Keratinocyte (primary cell): ENCODE results near the gene TBKBP1. TPM values are rescaled to one million over a fixed set of nuclear protein-coding genes. Genes with fewer than 3 reads are reported as not detected.
A peak's percentile ranks its signal among the peaks of the same experiment; 100 is the strongest.

ENCODE experiments used
- DNase-seq: peaks from one replicate; pipeline ENCODE4 v3.0.0-alpha.2; 2011; ENCODE audit warnings: low read depth, missing footprints, low spot score
- FAIRE-seq: peaks from 2 replicates; lab custom pipeline; 2011; peaks lifted over from hg19 to GRCh38; lab: Jason Lieb, UNC
- H2AFZ ChIP-seq: 2 replicates; pipeline ENCODE4 v1.6.0; 2012; ENCODE audit warnings: low read length, control low read depth, inconsistent platforms; ENCODE audit not compliant: control insufficient read depth
- H3K27ac ChIP-seq: 2 replicates; pipeline ENCODE4 v1.5.1; 2011; ENCODE audit warnings: low read length; ENCODE audit not compliant: control insufficient read depth, insufficient read depth
- H3K27me3 ChIP-seq: 3 replicates; pipeline ENCODE4 v1.6.0; 2011; ENCODE audit warnings: low read length; ENCODE audit not compliant: control insufficient read depth, insufficient read depth; ENCODE audit errors: extremely low read depth
- H3K36me3 ChIP-seq, 2 experiments: 2 replicates in 1 of 2; 3 replicates in 1 of 2; pipeline ENCODE4 v1.5.1; 2011; ENCODE audit warnings: low read length in 2 of 2, mild to moderate bottlenecking in 1 of 2; ENCODE audit not compliant: control insufficient read depth in 2 of 2, insufficient read depth in 2 of 2; ENCODE audit errors: extremely low read depth in 1 of 2
- H3K4me1 ChIP-seq: 3 replicates; pipeline ENCODE4 v1.5.1; 2011; ENCODE audit warnings: low read length; ENCODE audit not compliant: control insufficient read depth, insufficient read depth; ENCODE audit errors: extremely low read depth
- H3K4me2 ChIP-seq: 3 replicates; pipeline ENCODE4 v1.6.0; 2011; ENCODE audit warnings: low read depth, low read length; ENCODE audit not compliant: control insufficient read depth, insufficient read depth; ENCODE audit errors: extremely low read depth
- H3K4me3 ChIP-seq, 3 experiments: fragments of 200-600 bp in 1 of 3; sonication (generic) in 1 of 3; 2 replicates in 2 of 3; 3 replicates in 1 of 3; pipeline ENCODE4 v1.5.1; 2011 to 2016; ENCODE audit warnings: low read length in 3 of 3, mild to moderate bottlenecking in 3 of 3, control low read depth in 2 of 3, inconsistent platforms in 1 of 3, low read depth in 1 of 3, mixed read lengths in 1 of 3, mixed run types in 1 of 3, moderate library complexity in 1 of 3; ENCODE audit not compliant: control insufficient read depth in 2 of 3, insufficient read depth in 2 of 3; ENCODE audit errors: extremely low read depth in 1 of 3
- H3K79me2 ChIP-seq: 2 replicates; pipeline ENCODE4 v1.6.0; 2012; ENCODE audit warnings: low read length; ENCODE audit not compliant: control insufficient read depth, insufficient read depth
- H3K9ac ChIP-seq: 3 replicates; pipeline ENCODE4 v1.6.0; 2011; ENCODE audit warnings: low read length; ENCODE audit not compliant: control insufficient read depth, insufficient read depth; ENCODE audit errors: extremely low read depth
- H3K9me1 ChIP-seq: 3 replicates; pipeline ENCODE4 v1.6.0; 2011; ENCODE audit warnings: low read length; ENCODE audit not compliant: control insufficient read depth, insufficient read depth; ENCODE audit errors: extremely low read depth
- H3K9me3 ChIP-seq: 2 replicates; pipeline ENCODE4 v1.5.1; 2012; ENCODE audit warnings: low read depth, low read length; ENCODE audit not compliant: control insufficient read depth
- H4K20me1 ChIP-seq: 3 replicates; pipeline ENCODE4 v1.6.0; 2011; ENCODE audit warnings: low read length; ENCODE audit not compliant: control insufficient read depth, insufficient read depth; ENCODE audit errors: extremely low read depth
- CTCF ChIP-seq, 3 experiments: IDR thresholded peaks in 1 of 3; conservative IDR thresholded peaks in 1 of 3; optimal IDR thresholded peaks in 1 of 3; 2 replicates in 2 of 3; 3 replicates in 1 of 3; pipeline versions ENCODE3 to v1.5.1; 2011; ENCODE audit warnings: low read length in 3 of 3, mild to moderate bottlenecking in 3 of 3, moderate library complexity in 2 of 3, control low read depth in 1 of 3, inconsistent platforms in 1 of 3; ENCODE audit not compliant: insufficient read depth in 2 of 3; ENCODE audit errors: extremely low read depth in 1 of 3
- EZH2 ChIP-seq: IDR thresholded peaks from one replicate; pipeline ENCODE4 v1.6.1; 2012; ENCODE audit warnings: inconsistent platforms, mild to moderate bottlenecking, low read length, moderate library complexity
- dilution Hi-C: fragments of 300-500 bp; cut with MboI; formaldehyde crosslinking; loops from one replicate; pipeline ENCODE4 v1.7.0; 2020; ENCODE audit warnings: low sequenced_read_pairs; ENCODE audit not compliant: extremely low pct_ligation_motif_present
- polyA plus RNA-seq, 5 experiments: library from polyadenylated mRNA; depleted of rRNA in 3 of 5; stranded (reverse) in 3 of 5; stranded (forward) in 1 of 5; unstranded in 1 of 5; fragments of >200 nt; gene quantifications; 1 replicate in 1 of 5; 2 replicates in 3 of 5; 3 replicates in 1 of 5; pipeline versions ENCODE4 v1.2.1 to v1.2.3, GENCODE V29; 2011 to 2012; ENCODE audit warnings: missing spikeins in 2 of 5, low read depth in 1 of 5, low replicate concordance in 1 of 5

Gene TBKBP1
- polyA plus RNA-seq, 1 donor (not counting 4 experiments of a cell fraction or from before 2014, with no cell fraction given) = 4.3 TPM

- peak; percentile 96 for DNase-seq
- peaks cover 37% of the 10 kb centered on the region for H3K79me2 ChIP-seq
These were observed 44.6 kb upstream of the TBKBP1 start, which contains the start of gene KPNB1 for GRCh38 chr17:47649153-47649971. Gene KPNB1 (plus strand): TSS chr17:47649919. CDS start chr17:47650245, 326 bp downstream.

GRCh38 chr17:47649972-47650524, 43.9 kb upstream of the TBKBP1 start:
- TF ChIP-seq EZH2 (no peak), CTCF (optimal IDR thresholded peaks at IDR 0.05 in 1 of 3, IDR thresholded peaks at IDR 0.05 in 1 of 3, conservative IDR thresholded peaks at IDR 0.05 in 1 of 3; ENCODE audit: extremely low read depth in 1 of 3, insufficient read depth in 2 of 3, low read length in 3 of 3) (no peak)
- H3K27me3 ChIP-seq = no peaks in the 10 kb centered on the region
- dilution Hi-C loops = no loop called here
- DNase-seq = peak; percentile 36
- FAIRE-seq = no peak
- H3K4me2 ChIP-seq = no peak overlapping the region
- H3K9ac ChIP-seq = peak overlapping the region; percentile 75
- peaks cover 14% of the 10 kb centered on the region for H4K20me1 ChIP-seq
- no peak overlapping the region for H2AFZ ChIP-seq
- peaks cover 44% of the 10 kb centered on the region for H3K79me2 ChIP-seq
- peaks cover 27% of the 10 kb centered on the region for H3K4me1 ChIP-seq
- peaks cover 11 to 30% of the 10 kb centered on the region in 2 experiments for H3K36me3 ChIP-seq
- no peaks in the 10 kb centered on the region for H3K9me3 ChIP-seq
- peak overlapping the region; percentile 53 for H3K27ac ChIP-seq
- H3K4me3 ChIP-seq = peak overlapping the region; percentile 66 to 77 (median 73)
- H3K9me1 ChIP-seq = no peaks in the 10 kb centered on the region

More at GRCh38 chr17:47649153-47649971, 44.6 kb upstream of the TBKBP1 start, which contains the start of gene KPNB1:
- Histone ChIP-seq H3K27ac (peak within 1 kb of the TSS; percentile 85), H3K4me1 (peaks cover 27% of the 10 kb centered on the region), H3K9ac (peak within 1 kb of the TSS; percentile 95), H2AFZ (peak within 1 kb of the TSS; percentile 67), H4K20me1 (peaks cover 9% of the 10 kb centered on the region), H3K36me3 (peaks cover 7 to 25% of the 10 kb centered on the region in 2 experiments), H3K9me3 (no peaks in the 10 kb centered on the region), H3K4me2 (peak within 1 kb of the TSS; percentile 89), H3K27me3 (no peaks in the 10 kb centered on the region), H3K4me3 (peak within 1 kb of the TSS; percentile 77 to 96 (median 95)), H3K9me1 (no peaks in the 10 kb centered on the region)
- dilution Hi-C loops = no loop called here
- peak; percentile 78 for FAIRE-seq
- no peak for TF ChIP-seq CTCF (optimal IDR thresholded peaks at IDR 0.05 in 1 of 3, IDR thresholded peaks at IDR 0.05 in 1 of 3, conservative IDR thresholded peaks at IDR 0.05 in 1 of 3; ENCODE audit: extremely low read depth in 1 of 3, insufficient read depth in 2 of 3, low read length in 3 of 3)
- TF ChIP-seq EZH2 = peak; percentile 65
